SHP77 (cell line): ENCODE data around the gene TBC1D8.

ENCODE experiments used
- DNase-seq, 2 experiments: peaks; one replicate each; lab custom pipeline; 2025; lab: John Stamatoyannopoulos, UW

The TBC1D8 gene

GRCh38 chr2:101162561-101163330, 11.6 kb upstream of the TBC1D8 start:
- DNase-seq = no peak

DNA sequence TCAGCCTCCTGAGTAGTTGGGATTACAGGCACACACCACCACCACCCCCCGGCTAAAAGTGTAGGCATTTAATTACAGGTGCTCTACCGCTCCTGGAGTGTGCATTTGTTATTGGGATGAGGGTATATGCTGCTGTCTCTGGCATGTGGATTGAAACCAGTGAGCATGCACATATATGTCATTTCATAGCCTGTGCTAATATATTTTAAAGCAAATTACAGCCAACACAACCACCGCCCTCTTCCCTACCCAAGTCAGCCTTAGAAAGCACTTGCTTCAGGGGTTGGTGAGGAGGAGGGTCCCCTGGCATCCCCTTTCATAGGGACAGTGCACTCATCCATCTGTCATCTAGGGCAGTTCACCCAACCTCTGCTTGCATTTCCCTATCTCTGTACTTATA, 10.5 kb upstream of the TBC1D8 start:
- DNase-seq = no peak

DNA sequence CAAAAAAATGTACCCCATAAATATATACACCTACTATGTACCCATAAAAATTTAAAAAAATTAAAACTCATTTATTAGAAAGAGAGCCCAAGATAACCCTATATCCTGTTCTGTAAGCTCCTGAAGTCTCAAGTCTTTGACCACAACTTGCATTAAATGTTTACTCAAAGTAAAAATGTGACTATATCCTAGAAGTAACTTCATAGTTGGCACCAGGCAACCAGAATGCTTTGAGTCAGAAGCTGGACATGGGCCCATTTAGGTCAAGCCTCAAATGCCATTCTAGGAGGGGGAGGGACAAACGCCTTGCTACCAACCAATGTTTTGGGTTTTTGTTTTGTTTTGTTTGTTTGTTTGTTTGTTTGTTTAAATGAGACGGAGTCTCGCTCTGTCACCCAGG, 9.3 kb upstream of the TBC1D8 start:
- DNase-seq = no peak

DNA sequence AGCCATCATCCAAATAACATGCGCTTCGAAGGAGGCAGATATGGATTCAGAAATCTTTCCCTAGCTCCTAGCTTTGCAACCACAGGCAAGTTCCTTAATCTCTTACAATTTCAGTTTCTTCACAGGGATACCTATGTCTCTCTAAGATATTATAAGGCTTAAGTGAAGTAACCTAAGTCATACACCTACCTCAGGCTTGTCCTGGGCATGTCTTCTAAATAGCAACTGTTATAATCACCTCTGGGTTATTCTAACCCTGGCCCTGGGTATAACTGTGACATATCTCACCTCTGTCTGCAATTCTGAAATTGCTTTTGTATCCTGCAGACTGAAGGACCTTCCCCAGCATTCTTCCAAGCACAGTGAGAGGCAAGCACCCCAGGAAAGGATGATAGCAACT, 8.3 kb upstream of the TBC1D8 start:
- no peak for DNase-seq

- DNase-seq = no peak
Measured at GRCh38 chr2:101157272-101157671, 6.1 kb upstream of the TBC1D8 start.

DNA sequence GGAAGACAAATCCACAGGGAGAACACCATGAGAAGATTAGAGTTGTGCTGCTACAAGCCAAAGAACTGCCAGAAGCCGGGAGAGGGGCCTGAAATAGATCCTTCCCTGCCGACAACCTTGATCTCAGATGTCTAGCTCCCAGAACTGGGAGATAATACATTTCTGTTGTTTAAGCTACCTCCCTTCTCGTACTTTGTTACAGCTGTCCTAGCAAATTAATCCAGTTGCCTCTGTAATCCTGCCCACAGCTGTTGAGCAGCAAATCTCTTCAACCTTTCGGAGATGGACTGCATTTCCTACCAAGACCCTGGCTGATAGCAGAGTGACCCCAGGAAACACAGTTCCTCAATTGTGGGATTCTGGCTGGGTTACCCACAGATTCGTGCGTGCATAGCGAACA, 2.6 kb upstream of the TBC1D8 start:
- DNase-seq = no peak

- no peak for DNase-seq
Measured at GRCh38 chr2:101153077-101153707, 2.0 kb upstream of the TBC1D8 start.

DNA sequence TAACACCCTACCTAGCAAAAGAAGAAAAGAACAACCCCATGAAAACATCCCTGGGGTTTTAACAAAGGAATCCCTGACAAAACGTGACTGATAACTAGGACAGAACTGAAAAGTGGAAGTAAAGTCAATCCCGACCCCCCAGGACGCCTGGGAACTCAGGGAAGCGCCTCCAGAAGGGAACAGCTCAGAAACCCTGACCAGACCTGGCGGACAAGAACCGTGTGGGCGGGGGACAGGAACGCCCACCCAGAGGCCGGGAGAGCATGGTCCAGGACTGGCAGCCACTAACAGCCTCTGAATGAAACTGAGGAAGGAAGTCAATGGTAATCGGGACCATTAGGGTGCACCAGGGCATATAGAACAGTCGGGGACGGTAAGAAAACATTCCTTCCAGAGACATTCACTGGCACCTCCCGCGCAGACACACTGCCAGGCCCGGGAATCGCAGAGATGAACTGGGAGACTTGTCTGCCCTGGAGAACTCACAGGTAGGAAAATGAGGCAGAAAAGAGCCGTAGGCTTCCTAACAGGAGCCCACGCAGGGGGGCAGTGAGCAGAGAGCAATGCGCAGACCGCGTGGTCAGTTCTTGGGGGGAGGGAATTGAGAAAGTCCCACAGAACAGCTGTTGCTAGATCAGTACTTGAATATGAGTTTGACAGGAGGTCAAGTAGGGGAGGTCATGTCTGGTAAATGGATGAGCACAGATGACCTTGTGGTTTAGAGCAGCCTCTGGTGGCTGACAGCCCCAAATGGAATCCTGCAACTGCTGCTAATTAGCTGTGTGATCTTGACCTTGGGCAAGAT, 1.3 kb upstream of the TBC1D8 start:
- DNase-seq = peak; percentile 66 to 79

- DNase-seq = no peak
Measured at GRCh38 chr2:101151859-101152271, 683 bp upstream of the TBC1D8 start.

GRCh38 chr2:101150306-101151145, 656 bp downstream of the TBC1D8 start:
- DNase-seq = no peak

DNA sequence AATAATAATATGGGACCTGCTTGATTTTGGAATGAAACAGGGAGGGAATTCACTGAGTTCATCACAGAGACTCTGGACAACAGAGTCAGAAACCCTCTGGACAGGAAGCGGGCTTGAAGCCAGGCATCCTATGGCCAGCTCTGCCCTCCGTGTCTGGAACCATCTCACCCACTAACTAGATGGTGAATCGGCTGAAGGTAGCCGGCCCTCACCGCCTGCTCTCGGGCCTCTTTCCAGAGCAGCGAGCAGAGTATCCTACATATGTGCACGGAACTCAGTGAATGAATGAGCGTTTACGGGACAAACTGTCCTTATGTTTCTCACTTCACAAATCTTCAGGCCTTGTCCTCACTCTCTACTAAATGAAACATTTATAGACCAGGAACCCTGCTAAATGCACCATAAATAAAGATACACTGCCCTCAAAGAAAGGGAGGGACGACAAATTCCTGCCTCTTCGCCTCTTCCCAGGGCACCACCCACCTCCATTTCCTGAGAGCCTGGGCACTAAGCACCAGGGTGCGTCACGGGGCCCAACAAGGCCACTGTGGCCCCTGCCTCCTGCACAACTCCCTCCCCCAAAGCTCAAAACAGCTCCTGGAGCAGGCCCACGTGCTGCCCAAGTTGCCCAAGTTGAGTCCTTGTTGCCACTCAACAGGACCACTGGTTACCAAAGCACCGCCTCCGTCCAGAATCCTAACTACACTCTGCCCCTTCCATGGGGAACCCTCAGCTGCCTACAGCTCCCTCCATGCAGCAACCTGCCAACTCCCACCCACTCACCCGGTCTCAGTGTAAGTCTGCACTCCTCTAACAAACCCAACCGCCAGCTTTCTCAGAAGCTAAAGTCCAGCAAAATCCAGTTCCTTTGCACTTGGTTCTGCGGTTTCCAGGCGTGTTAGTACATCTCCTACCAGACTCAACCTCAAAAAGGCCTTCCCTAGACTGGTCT, 1.7 kb downstream of the TBC1D8 start:
- DNase-seq = no peak

GRCh38 chr2:101148777-101149176, 2.4 kb downstream of the TBC1D8 start:
- no peak for DNase-seq

GRCh38 chr2:101147971-101148370, 3.2 kb downstream of the TBC1D8 start:
- no peak for DNase-seq

DNA sequence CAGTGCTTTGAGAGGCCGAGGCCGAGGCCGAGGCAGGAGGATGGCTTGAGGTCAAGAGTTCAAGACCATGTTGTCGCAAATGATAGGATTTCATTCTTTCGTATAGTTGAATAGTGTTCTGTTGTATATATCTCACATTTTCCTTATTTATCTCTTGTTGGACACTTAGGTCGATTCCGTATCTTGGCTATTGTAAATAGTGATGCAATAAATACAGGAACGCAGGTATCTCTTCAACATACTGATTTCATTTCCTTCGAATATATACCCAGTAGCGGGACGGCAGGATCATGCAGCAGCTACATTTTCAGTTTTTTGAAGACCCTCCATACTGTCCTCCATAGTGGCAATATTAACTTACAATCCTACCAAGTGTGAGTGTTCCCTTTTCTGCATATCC, 4.1 kb downstream of the TBC1D8 start:
- DNase-seq = no peak

DNA sequence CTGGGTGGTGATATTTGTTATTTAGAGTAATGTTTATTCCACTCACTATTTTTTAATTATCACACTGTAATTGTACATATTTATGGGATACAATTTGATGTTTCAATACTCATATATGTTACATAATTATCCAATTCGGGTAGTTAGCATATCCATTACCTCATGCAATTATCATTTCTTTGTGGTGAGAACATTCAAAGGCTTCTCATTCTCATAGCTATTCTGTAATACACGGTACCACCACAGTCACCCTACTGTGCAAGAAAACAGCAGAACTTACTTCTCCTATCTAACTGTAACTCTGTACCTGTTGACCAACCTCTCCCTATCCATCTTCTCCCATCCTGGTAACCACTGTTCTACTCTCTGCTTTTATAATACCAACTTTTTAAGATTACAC, 4.6 kb downstream of the TBC1D8 start:
- no peak for DNase-seq

DNA sequence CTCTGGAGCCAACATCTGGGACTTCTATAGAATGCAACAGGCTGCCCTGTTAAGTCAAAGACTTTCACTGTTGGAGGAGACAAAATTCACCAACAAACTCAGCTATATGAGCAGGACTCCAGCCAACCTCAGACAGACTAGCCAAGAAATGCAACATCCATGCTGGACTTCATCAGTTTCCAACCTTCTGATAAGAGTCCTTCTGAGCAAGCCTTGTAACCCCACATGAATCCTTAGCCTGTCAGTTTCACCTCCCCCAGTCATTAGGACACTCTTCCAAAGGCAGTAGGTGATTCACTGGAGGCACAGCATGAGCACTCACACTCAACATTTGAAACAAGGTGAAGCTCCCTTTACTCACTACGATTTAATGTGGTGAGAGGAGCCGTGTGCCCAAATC, 5.8 kb downstream of the TBC1D8 start:
- no peak for DNase-seq

DNA sequence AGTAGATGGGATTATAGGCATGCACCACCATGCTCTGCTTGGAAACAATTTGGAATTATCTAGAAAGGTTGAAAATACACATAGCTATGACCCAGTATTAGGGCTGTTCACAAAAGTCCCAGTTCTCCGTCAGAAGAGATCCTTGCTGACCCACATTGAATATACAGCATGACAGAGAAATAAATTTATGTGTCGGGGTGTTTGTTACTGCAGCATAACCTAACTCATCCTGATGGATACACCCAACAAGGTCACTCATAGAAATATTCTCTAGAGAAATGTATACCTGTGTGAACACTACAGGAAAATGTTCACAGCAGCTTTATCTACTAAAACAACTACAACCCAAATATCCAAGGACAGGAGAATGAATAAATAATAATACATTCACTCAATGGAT, 9.0 kb downstream of the TBC1D8 start:
- no peak for DNase-seq

- no peak for DNase-seq
Measured at GRCh38 chr2:101140978-101141655, 10.1 kb downstream of the TBC1D8 start.

DNA sequence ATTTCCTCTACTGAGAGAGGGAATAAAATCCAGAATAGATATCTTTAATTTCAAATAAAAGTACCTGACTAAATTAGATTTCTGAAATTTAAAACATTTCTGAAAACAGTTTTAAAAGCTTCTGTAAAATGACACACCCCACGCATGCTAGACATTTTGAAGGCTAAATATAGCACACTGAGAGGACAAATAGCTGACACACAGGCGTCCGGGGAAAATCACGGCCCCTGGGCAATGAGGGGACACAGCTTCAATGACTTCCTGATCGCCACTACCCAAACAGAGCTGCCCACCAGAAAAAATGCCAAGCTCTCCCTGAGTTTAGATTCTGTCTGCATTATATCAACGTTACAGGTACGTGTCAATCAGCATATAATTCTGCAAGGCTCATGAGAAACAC, 10.9 kb downstream of the TBC1D8 start:
- no peak for DNase-seq

GRCh38 chr2:101139495-101139894, 11.7 kb downstream of the TBC1D8 start:
- DNase-seq = no peak
